Measurements from ENCODE around the gene MAPK9.

The MAPK9 gene

DNA sequence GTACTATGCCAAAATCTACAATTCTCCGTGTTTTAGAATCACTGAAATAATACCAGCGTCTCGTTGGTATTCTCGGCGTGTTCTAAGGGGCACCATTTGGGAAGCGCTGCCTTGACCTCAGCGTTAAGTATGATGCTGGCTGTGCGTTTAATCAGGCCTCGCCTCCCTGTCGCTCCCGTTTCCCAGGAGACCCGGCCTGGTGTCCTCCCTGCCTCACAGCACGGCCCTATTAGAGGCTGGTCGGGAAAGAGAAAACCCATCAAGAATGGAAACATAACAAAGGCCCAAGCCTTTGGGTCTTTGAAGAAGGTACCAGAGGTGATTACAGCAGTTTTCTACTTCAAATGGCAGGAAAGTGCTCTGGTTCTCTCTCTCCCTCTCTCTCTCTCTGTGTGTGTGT, 31.3 kb upstream of the MAPK9 start:
- H3K9me3 ChIP-seq (replicated peaks; ENCODE audit: low read length): no peaks in the 10 kb centered on the region
- no peak overlapping the region for H3K4me2 ChIP-seq (ENCODE audit: low read length)
- no peaks in the 10 kb centered on the region for H3K27me3 ChIP-seq (ENCODE audit: control insufficient read depth, insufficient read depth, low read length)
- H3K4me1 ChIP-seq (ENCODE audit: control insufficient read depth, insufficient read depth, low read length): peaks cover 12% of the 10 kb centered on the region
- H3K9ac ChIP-seq (ENCODE audit: low read depth, low read length): no peak overlapping the region
- H3K36me3 ChIP-seq (ENCODE audit: insufficient read depth, low read length): peaks cover 56% of the 10 kb centered on the region
- no peak overlapping the region for H3K4me3 ChIP-seq (ENCODE audit: low read length)

DNA sequence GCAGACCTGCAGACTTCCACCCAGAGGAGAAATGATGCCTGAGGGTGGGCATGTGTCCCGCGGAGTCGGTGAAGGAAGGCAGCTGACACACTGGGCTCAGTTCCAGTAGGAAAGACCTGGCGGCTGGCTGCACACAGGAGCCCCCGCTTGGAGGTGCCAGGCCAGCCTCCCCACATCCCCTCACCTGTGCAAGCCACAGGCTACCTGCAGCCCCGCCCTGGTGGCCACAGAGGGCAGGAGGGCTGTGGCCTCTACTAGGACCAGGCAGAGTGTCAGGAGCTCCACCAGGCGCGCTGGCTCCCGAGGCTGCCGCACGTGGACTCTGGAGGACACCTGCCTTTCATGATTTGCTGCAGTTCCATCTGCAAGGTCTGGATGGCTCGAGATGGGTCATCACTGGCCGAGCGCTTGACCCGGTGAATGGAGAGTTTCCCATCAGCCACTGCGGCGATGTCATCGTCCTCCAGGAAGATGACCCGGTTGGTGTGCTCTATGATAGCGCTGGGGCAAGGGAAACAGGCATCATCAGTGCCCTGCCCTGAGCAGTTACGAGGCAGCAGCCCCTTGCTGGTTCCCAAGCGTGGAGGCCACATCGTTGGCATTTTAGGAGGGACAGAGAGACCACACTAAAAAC, 26.7 kb upstream of the MAPK9 start:
- H3K27me3 ChIP-seq (ENCODE audit: control insufficient read depth, insufficient read depth, low read length): no peaks in the 10 kb centered on the region
- H3K4me1 ChIP-seq (ENCODE audit: control insufficient read depth, insufficient read depth, low read length): peaks cover under 1% of the 10 kb centered on the region
- peaks cover 56% of the 10 kb centered on the region for H3K36me3 ChIP-seq (ENCODE audit: insufficient read depth, low read length)
- no peak overlapping the region for H3K9ac ChIP-seq (ENCODE audit: low read depth, low read length)
- no peaks in the 10 kb centered on the region for H3K9me3 ChIP-seq (replicated peaks; ENCODE audit: low read length)
- no peak overlapping the region for H3K4me3 ChIP-seq (ENCODE audit: low read length)
- no peak overlapping the region for H3K4me2 ChIP-seq (ENCODE audit: low read length)

DNA sequence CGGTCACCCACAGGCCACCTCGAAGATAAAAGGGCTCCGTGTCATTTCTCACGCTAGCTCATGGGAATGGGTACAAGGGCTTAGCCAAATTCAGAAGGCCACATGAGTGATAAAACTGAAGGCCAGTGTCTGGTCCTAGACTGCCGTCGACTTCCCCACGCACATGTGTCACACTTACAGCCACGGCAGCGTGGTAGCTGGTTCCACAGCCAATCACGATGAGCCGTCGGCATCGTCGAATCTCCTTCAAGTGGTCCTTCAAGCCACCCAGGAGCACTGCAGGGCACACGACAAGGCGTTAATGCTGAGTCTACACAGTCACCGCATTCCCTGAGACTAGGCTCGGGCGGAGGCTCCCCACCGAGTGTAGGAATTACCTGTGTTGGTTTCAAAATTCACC, 24.7 kb upstream of the MAPK9 start:
- Histone ChIP-seq H3K4me1 (ENCODE audit: control insufficient read depth, insufficient read depth, low read length) (no peaks in the 10 kb centered on the region), H3K36me3 (ENCODE audit: insufficient read depth, low read length) (peaks cover 49% of the 10 kb centered on the region), H3K4me3 (ENCODE audit: low read length) (no peak overlapping the region), H3K4me2 (ENCODE audit: low read length) (no peak overlapping the region), H3K9me3 (replicated peaks; ENCODE audit: low read length) (no peaks in the 10 kb centered on the region), H3K9ac (ENCODE audit: low read depth, low read length) (no peak overlapping the region), H3K27me3 (ENCODE audit: control insufficient read depth, insufficient read depth, low read length) (no peaks in the 10 kb centered on the region)

DNA sequence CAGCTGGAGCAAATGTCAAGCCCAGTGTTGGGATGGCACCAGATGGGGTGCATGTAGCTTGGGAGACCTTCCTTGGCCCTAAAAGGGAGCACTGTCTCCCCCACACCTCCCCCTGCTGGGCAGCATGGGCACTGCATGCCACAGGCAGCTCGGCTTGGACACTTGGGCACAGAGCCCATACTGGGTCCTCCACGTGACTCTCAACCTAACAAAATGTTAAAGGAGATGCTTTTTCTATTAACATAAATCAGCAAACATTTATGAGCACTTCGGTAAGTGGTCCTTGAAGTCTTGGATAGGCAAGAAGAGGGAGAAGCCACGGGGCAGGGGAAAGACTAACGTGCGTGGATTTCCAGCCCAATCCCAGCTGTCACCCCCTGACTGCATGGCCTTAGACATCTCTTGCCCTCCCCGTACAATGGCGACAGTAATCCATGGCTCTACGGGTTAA, 23.9 kb upstream of the MAPK9 start:
- Histone ChIP-seq H3K36me3 (ENCODE audit: insufficient read depth, low read length) (peaks cover 52% of the 10 kb centered on the region), H3K9ac (ENCODE audit: low read depth, low read length) (no peak overlapping the region), H3K27me3 (ENCODE audit: control insufficient read depth, insufficient read depth, low read length) (no peaks in the 10 kb centered on the region), H3K4me3 (ENCODE audit: low read length) (no peak overlapping the region), H3K4me1 (ENCODE audit: control insufficient read depth, insufficient read depth, low read length) (no peaks in the 10 kb centered on the region), H3K4me2 (ENCODE audit: low read length) (no peak overlapping the region), H3K9me3 (replicated peaks; ENCODE audit: low read length) (no peaks in the 10 kb centered on the region)

DNA sequence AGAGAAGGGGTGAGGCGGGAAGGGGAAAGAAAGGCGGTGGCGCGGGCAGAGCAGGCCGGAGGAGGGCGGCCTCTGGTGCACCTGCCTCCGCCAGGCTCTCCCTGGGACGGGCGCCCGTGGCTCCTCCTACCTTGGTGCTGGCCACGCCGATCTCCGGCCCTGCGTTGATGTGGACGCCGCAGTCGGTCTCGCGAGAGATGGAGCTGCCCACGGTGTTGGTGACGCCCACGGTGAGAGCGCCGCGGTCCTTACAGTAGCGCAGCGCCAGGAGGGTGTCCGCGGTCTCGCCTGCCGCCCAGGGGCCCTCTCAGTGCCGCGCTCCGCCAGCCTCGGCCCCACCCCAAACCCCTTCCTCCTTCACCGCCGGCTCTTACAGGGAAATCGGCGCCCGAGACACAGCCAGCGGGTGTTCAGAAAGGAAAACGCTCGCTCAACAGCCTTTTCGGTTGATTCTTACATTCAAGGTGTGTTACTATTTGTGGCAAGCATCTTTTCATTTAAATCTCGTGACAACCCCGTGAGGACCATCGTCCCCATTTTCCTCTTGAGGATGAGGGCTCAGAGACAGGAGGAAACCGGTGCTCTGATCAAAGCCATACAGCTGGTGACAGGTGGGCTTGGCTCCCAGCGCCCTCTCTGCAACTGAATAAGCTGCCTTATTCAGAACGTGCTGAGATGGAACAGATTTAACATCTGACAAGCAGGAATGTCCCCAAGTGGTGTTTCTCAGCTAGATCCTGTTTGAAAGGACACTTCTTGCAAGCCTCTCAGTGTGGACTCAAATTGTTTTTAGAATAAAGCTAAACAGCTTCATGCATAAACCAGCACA, 22.0 kb upstream of the MAPK9 start:
- Histone ChIP-seq H3K9me3 (replicated peaks; ENCODE audit: low read length) (no peaks in the 10 kb centered on the region), H3K4me2 (ENCODE audit: low read length) (peak overlapping the region; percentile 66), H3K27me3 (ENCODE audit: control insufficient read depth, insufficient read depth, low read length) (no peaks in the 10 kb centered on the region), H3K4me3 (ENCODE audit: low read length) (no peak overlapping the region), H3K36me3 (ENCODE audit: insufficient read depth, low read length) (peaks cover 48% of the 10 kb centered on the region), H3K4me1 (ENCODE audit: control insufficient read depth, insufficient read depth, low read length) (no peaks in the 10 kb centered on the region), H3K9ac (ENCODE audit: low read depth, low read length) (no peak overlapping the region)

DNA sequence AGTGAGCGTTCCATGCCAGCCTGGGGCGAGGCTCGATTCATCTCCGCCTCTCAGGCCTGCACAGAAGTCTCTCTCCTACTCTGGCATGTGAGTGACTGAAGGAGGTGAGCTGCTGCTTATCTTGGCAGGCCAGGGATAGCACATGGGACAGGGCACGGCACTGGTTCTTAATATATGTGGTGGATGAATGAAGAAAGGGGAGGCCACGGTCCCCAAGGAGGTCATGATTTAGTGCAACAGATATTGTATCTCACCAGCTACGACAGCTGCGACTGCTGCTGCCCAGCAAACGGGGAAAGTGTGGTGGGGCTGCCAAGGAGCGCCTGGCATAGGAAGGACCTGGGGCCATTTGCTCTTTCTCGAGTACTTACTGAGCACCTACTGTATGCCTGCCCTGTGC, 19.3 kb upstream of the MAPK9 start:
- H3K4me1 ChIP-seq (ENCODE audit: control insufficient read depth, insufficient read depth, low read length): no peaks in the 10 kb centered on the region
- H3K36me3 ChIP-seq (ENCODE audit: insufficient read depth, low read length): peaks cover 33% of the 10 kb centered on the region
- H3K27me3 ChIP-seq (ENCODE audit: control insufficient read depth, insufficient read depth, low read length): no peaks in the 10 kb centered on the region
- no peak overlapping the region for H3K4me3 ChIP-seq (ENCODE audit: low read length)
- no peaks in the 10 kb centered on the region for H3K9me3 ChIP-seq (replicated peaks; ENCODE audit: low read length)
- H3K9ac ChIP-seq (ENCODE audit: low read depth, low read length): no peak overlapping the region
- no peak overlapping the region for H3K4me2 ChIP-seq (ENCODE audit: low read length)

DNA sequence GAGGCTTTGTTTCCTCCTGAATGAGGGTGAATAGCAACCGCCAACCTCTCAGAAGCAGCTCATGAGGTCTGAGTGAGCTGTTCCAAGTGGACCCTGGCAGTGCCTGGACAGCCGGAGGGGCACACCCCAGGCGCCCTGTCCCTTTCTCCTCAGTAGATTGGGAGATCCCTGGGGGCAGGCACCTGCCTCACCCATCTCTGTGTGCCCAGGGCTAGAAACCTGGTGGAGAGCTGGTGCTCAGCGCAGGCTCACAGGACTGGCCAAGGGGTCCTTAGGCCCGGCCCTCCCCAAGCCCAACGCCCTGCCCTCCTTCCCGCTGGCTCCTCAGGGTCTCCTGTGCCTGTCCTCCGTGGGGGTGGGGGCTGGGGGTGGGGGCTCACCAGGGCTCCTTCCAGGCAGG, 14.9 kb upstream of the MAPK9 start:
- H3K4me3 ChIP-seq (ENCODE audit: low read length): no peak overlapping the region
- no peaks in the 10 kb centered on the region for H3K27me3 ChIP-seq (ENCODE audit: control insufficient read depth, insufficient read depth, low read length)
- H3K4me1 ChIP-seq (ENCODE audit: control insufficient read depth, insufficient read depth, low read length): no peaks in the 10 kb centered on the region
- H3K9ac ChIP-seq (ENCODE audit: low read depth, low read length): no peak overlapping the region
- no peaks in the 10 kb centered on the region for H3K9me3 ChIP-seq (replicated peaks; ENCODE audit: low read length)
- peaks cover 39% of the 10 kb centered on the region for H3K36me3 ChIP-seq (ENCODE audit: insufficient read depth, low read length)
- no peak overlapping the region for H3K4me2 ChIP-seq (ENCODE audit: low read length)

DNA sequence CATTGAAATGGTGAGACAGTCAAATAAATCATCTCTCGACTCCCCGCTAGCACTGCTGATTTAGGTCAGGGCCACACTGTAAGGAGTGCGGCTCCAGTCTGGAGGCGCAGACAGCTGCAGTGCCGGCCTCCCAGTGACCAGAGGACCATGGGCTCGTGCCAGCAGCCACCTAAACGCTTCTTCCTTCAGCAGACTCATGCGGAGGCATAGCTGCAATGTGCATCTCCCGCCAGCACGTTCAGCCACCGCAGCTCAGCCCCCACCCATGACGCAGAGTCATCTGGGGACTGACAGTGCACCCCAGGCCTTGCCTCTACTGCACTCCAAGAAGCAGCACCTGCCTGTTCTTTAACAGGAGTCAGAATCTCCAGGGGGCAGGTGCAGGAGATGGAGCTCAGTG, 13.6 kb upstream of the MAPK9 start:
- Histone ChIP-seq H3K4me3 (ENCODE audit: low read length) (no peak overlapping the region), H3K9me3 (replicated peaks; ENCODE audit: low read length) (no peaks in the 10 kb centered on the region), H3K36me3 (ENCODE audit: insufficient read depth, low read length) (peaks cover 39% of the 10 kb centered on the region), H3K4me1 (ENCODE audit: control insufficient read depth, insufficient read depth, low read length) (no peaks in the 10 kb centered on the region), H3K27me3 (ENCODE audit: control insufficient read depth, insufficient read depth, low read length) (no peaks in the 10 kb centered on the region), H3K9ac (ENCODE audit: low read depth, low read length) (no peak overlapping the region), H3K4me2 (ENCODE audit: low read length) (no peak overlapping the region)

DNA sequence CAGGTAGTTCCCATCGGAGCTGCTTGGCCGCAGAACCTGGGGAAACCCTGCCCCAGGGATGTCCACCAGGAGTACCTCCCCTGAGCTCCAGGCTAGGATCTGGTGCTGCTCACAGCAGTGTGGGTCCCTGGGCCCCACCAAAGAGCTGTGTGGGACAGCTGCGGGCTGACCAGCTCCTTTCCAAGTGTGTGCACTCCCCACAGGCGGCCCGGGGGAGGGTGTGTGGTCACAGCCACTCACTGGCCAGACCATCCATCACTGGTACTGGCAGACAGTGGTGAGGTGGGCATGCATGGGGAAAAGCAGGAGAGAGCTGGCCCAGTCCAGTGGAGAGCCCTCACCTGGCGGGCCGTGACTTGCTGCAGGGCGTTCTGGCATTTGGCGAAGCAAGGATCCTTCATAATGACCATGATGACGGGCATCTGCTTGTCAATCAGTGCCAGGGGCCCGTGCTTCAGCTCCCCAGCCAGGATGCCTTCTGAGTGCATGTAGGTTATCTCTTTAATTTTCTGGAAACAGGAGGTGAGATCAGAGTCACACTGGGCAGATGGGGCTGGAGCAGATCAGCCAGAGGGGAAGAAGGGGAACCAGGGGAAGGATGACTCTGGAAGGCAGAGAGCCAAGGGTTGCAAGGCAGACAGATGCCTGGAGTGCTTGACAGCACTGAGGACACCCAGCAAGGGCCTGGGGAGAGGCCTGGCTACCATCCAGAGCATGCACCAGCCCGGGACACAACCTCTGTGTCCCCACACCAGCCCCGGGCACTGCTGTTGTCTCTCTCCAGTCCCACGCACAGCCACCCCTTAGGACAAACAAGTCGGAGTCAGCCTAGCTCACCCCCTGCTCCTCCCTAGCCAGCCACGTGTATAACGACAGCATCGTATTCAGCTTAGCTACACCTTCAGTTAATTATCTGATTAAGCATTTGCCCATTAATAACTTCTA, 12.8 kb upstream of the MAPK9 start:
- H3K4me2 ChIP-seq (ENCODE audit: low read length): no peak overlapping the region
- H3K27me3 ChIP-seq (ENCODE audit: control insufficient read depth, insufficient read depth, low read length): no peaks in the 10 kb centered on the region
- no peak overlapping the region for H3K4me3 ChIP-seq (ENCODE audit: low read length)
- H3K9me3 ChIP-seq (replicated peaks; ENCODE audit: low read length): no peaks in the 10 kb centered on the region
- no peaks in the 10 kb centered on the region for H3K4me1 ChIP-seq (ENCODE audit: control insufficient read depth, insufficient read depth, low read length)
- H3K36me3 ChIP-seq (ENCODE audit: insufficient read depth, low read length): peaks cover 43% of the 10 kb centered on the region
- no peak overlapping the region for H3K9ac ChIP-seq (ENCODE audit: low read depth, low read length)

DNA sequence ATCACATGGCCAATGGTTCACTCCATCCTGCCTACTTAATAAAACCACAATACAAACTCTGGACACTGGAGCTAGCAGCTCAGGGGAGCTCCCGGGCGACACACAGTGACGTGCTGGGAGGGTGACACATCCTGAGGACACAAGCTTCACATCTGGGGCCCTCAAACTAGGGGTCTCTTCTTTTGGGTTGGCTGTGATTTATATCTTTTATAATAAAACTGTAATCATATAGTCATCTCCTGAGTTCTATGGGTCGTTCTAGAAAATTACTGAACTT, 12.1 kb upstream of the MAPK9 start:
- Histone ChIP-seq H3K4me3 (ENCODE audit: low read length) (no peak overlapping the region), H3K4me1 (ENCODE audit: control insufficient read depth, insufficient read depth, low read length) (no peaks in the 10 kb centered on the region), H3K27me3 (ENCODE audit: control insufficient read depth, insufficient read depth, low read length) (no peaks in the 10 kb centered on the region), H3K4me2 (ENCODE audit: low read length) (no peak overlapping the region), H3K9me3 (replicated peaks; ENCODE audit: low read length) (no peaks in the 10 kb centered on the region), H3K9ac (ENCODE audit: low read depth, low read length) (no peak overlapping the region), H3K36me3 (ENCODE audit: insufficient read depth, low read length) (peaks cover 43% of the 10 kb centered on the region)

DNA sequence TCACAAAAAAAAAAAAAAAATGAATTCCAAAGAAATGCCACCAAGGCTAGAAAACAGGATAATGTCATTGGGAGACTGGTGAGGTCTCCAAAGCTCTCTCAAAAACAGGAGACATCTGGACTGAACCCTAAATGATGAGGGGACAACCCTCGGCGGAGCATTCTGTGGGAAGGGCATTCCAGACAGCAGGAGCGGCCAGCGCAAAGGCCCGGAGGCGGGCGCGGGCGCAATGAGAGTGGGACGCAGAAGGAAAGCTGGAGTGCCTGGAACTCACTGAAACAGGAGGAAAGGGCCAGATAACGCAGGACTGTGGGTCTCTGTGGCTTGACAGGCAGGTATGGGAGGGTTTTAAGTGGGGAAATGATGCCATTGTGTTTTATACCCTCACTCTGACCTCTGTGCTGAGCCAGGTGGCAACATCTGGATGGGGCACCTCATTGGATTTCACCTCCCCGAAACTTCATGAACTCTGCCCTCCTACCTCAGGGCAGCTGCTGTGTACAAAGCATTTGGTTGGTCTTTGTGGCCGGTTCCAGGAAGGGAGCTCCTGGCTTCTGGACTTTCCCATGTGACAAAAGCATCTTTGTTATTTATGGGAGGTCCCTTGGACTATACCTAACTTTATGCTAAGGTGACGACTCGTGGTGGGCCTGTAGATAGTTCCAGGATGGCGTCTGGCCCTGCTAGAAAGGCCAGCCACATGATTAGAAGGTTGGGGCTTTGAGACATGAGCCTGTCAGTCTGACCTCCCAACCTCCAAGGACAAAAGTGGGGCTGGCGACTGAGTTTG, 11.5 kb upstream of the MAPK9 start:
- Histone ChIP-seq H3K9me3 (replicated peaks; ENCODE audit: low read length) (no peaks in the 10 kb centered on the region), H3K36me3 (ENCODE audit: insufficient read depth, low read length) (peaks cover 43% of the 10 kb centered on the region), H3K27me3 (ENCODE audit: control insufficient read depth, insufficient read depth, low read length) (no peaks in the 10 kb centered on the region), H3K4me3 (ENCODE audit: low read length) (no peak overlapping the region), H3K9ac (ENCODE audit: low read depth, low read length) (no peak overlapping the region), H3K4me1 (ENCODE audit: control insufficient read depth, insufficient read depth, low read length) (no peaks in the 10 kb centered on the region), H3K4me2 (ENCODE audit: low read length) (no peak overlapping the region)
